Neural cell (in vitro differentiated cells): Measurements from ENCODE around the gene KCNMB2. TPM values are rescaled to one million over a fixed set of nuclear protein-coding genes. Genes with fewer than 3 reads are reported as not detected.

Experiments
- H2AFZ ChIP-seq: fragments of 200-600, 300-800 bp; sonication (generic), shearing (Covaris generic); 2 replicates; pipeline ENCODE4 v1.6.0; 2014; ENCODE audit warnings: low read depth, mild to moderate bottlenecking, antibody characterized with exemption, low read length, moderate library complexity
- H3F3A ChIP-seq: fragments of 200-600 bp; shearing (Covaris generic); 2 replicates; pipeline ENCODE4 v1.6.1; 2016; ENCODE audit warnings: mild to moderate bottlenecking, moderate library complexity, mixed read lengths, antibody characterized with exemption, low read length; ENCODE audit not compliant: insufficient read depth, poor library complexity, severe bottlenecking
- H3K27ac ChIP-seq: fragments of 200-600, 300-800 bp; sonication (generic), shearing (Covaris generic); 2 replicates; pipeline ENCODE4 v1.5.1; 2014; ENCODE audit warnings: mild to moderate bottlenecking, low read length, moderate library complexity
- H3K27me3 ChIP-seq: fragments of 300-800, 200-600 bp; sonication (generic), shearing (Covaris generic); 2 replicates; pipeline ENCODE4 v1.6.0; 2014; ENCODE audit warnings: mild to moderate bottlenecking, low read depth, low read length, moderate library complexity; ENCODE audit not compliant: insufficient read depth
- H3K36me3 ChIP-seq: fragments of 300-800, 200-600 bp; sonication (generic), shearing (Covaris generic); 2 replicates; pipeline ENCODE4 v1.5.1; 2014; ENCODE audit warnings: mild to moderate bottlenecking, antibody characterized with exemption, low read length, moderate library complexity; ENCODE audit not compliant: insufficient read depth
- H3K4me2 ChIP-seq: fragments of 300-800, 200-600 bp; sonication (generic), shearing (Covaris generic); 2 replicates; pipeline ENCODE4 v1.6.0; 2014; ENCODE audit warnings: mild to moderate bottlenecking, low read length
- H3K4me3 ChIP-seq: fragments of 300-800, 200-600 bp; sonication (generic), shearing (Covaris generic); 2 replicates; pipeline ENCODE4 v1.5.1; 2014; ENCODE audit warnings: mild to moderate bottlenecking, low read length, moderate library complexity
- H3K79me2 ChIP-seq: fragments of 200-600 bp; shearing (Covaris generic); replicated peaks from 2 replicates; pipeline ENCODE4 v1.6.0; 2014; ENCODE audit warnings: mild to moderate bottlenecking, low read length, moderate library complexity; ENCODE audit not compliant: insufficient read depth
- H3K9ac ChIP-seq: fragments of 300-800, 200-600 bp; sonication (generic), shearing (Covaris generic); 2 replicates; pipeline ENCODE4 v1.6.1; 2016; ENCODE audit warnings: mild to moderate bottlenecking, low read length, mixed read lengths
- H3K9me2 ChIP-seq: fragments of 200-600 bp; shearing (Covaris generic); 2 replicates; pipeline ENCODE4 v1.6.1; 2016; ENCODE audit warnings: mild to moderate bottlenecking, low read length, mixed read lengths; ENCODE audit not compliant: insufficient read depth
- H3K9me3 ChIP-seq: fragments of 200-600, 300-800 bp; sonication (generic), shearing (Covaris generic); 2 replicates; pipeline ENCODE4 v1.6.1; 2016; ENCODE audit warnings: mild to moderate bottlenecking, mixed run types, low read length, moderate library complexity, mixed read lengths
- H4K20me1 ChIP-seq: fragments of 200-600 bp; shearing (Covaris generic); 2 replicates; pipeline ENCODE4 v1.6.1; 2016; ENCODE audit warnings: mild to moderate bottlenecking, mixed run types; ENCODE audit not compliant: insufficient read depth
- CTCF ChIP-seq: fragments of 450-650 bp; IDR thresholded peaks from 2 replicates; pipeline ENCODE4 v1.5.1; 2014; ENCODE audit warnings: antibody characterized with exemption, mild to moderate bottlenecking, moderate library complexity; ENCODE audit not compliant: poor library complexity, severe bottlenecking
- EP300 ChIP-seq: fragments of 450-650 bp; conservative IDR thresholded peaks from 2 replicates; pipeline ENCODE4 v1.6.1; 2014; ENCODE audit warnings: antibody characterized with exemption, mild to moderate bottlenecking, moderate library complexity; ENCODE audit not compliant: poor library complexity, severe bottlenecking
- EZH2 ChIP-seq: fragments of 200-600, 300-800 bp; shearing (Covaris generic), sonication (generic); IDR thresholded peaks from 2 replicates; pipeline ENCODE4 v1.6.1; 2014; ENCODE audit warnings: antibody characterized with exemption, low read length, borderline replicate concordance, mild to moderate bottlenecking; ENCODE audit not compliant: insufficient read depth, poor library complexity, severe bottlenecking
- MXI1 ChIP-seq: fragments of 450-650 bp; conservative IDR thresholded peaks from 2 replicates; pipeline ENCODE4 v1.6.1; 2014; ENCODE audit warnings: antibody characterized with exemption, mild to moderate bottlenecking; ENCODE audit not compliant: poor library complexity, severe bottlenecking
- POLR2AphosphoS5 ChIP-seq: IDR thresholded peaks from 2 replicates; pipeline ENCODE4 v1.6.1; 2012
- RAD21 ChIP-seq: fragments of 450-650 bp; conservative IDR thresholded peaks from 2 replicates; pipeline ENCODE4 v1.6.1; 2014; ENCODE audit warnings: antibody characterized with exemption, mild to moderate bottlenecking, moderate library complexity
- REST ChIP-seq: IDR thresholded peaks from 2 replicates; pipeline ENCODE4 v1.6.1; 2012; ENCODE audit warnings: borderline replicate concordance
- SMC3 ChIP-seq: fragments of 450-650 bp; conservative IDR thresholded peaks from 2 replicates; pipeline ENCODE4 v1.6.1; 2014; ENCODE audit warnings: antibody characterized with exemption, mild to moderate bottlenecking, moderate library complexity; ENCODE audit not compliant: poor library complexity
- TAF1 ChIP-seq: IDR thresholded peaks from 2 replicates; pipeline ENCODE4 v1.6.1; 2012; ENCODE audit warnings: low read depth
- polyA plus RNA-seq: library from polyadenylated mRNA; depleted of rRNA; stranded (reverse); fragments of >200 nt; gene quantifications from 2 replicates; pipeline ENCODE4 v1.2.3, GENCODE V29; 2014

The KCNMB2 gene
- polyA plus RNA-seq, 1 donor from 2014 or later: 0.93 TPM

- Histone ChIP-seq H3K9ac (no peak overlapping the region), H3K36me3 (no peaks in the 10 kb centered on the region), H3K79me2 (no peaks in the 10 kb centered on the region), H3K4me3 (no peak overlapping the region), H2AFZ (no peak overlapping the region), H3K4me2 (no peak overlapping the region), H3F3A (no peaks in the 10 kb centered on the region), H4K20me1 (no peaks in the 10 kb centered on the region), H3K9me3 (no peaks in the 10 kb centered on the region), H3K27ac (no peak overlapping the region), H3K27me3 (no peaks in the 10 kb centered on the region), H3K9me2 (no peaks in the 10 kb centered on the region)
- TF ChIP-seq EP300 (no peak), TAF1 (no peak), SMC3 (no peak), CTCF (no peak), POLR2AphosphoS5 (no peak), REST (no peak), RAD21 (no peak), EZH2 (no peak), MXI1 (no peak)
Measured at GRCh38 chr3:178804606-178805005, 268.4 kb downstream of the KCNMB2 start.

- H3K36me3 ChIP-seq: no peaks in the 10 kb centered on the region
- H4K20me1 ChIP-seq: no peaks in the 10 kb centered on the region
- TF ChIP-seq EP300: no peak
- TF ChIP-seq TAF1: no peak
- no peak for TF ChIP-seq POLR2AphosphoS5
- TF ChIP-seq MXI1: no peak
- TF ChIP-seq SMC3: no peak
- no peak for TF ChIP-seq REST
- TF ChIP-seq RAD21: no peak
- TF ChIP-seq CTCF: no peak
- TF ChIP-seq EZH2: no peak
- H3K9ac ChIP-seq: no peak overlapping the region
- no peaks in the 10 kb centered on the region for H3K79me2 ChIP-seq
- H3K9me3 ChIP-seq: no peaks in the 10 kb centered on the region
- H2AFZ ChIP-seq: no peak overlapping the region
- no peaks in the 10 kb centered on the region for H3K9me2 ChIP-seq
- H3F3A ChIP-seq: no peaks in the 10 kb centered on the region
- H3K4me3 ChIP-seq: no peak overlapping the region
- H3K27me3 ChIP-seq: no peaks in the 10 kb centered on the region
- H3K4me2 ChIP-seq: no peak overlapping the region
- H3K27ac ChIP-seq: no peak overlapping the region
Measured at GRCh38 chr3:178805741-178806140, 269.5 kb downstream of the KCNMB2 start.
